HuH-7.5 (cell line): ENCODE data around the gene TMEM220.

Source experiments
- DNase-seq: peaks from one replicate; pipeline ENCODE4 v3.0.0; 2011; ENCODE audit warnings: low spot score

Gene TMEM220

DNA sequence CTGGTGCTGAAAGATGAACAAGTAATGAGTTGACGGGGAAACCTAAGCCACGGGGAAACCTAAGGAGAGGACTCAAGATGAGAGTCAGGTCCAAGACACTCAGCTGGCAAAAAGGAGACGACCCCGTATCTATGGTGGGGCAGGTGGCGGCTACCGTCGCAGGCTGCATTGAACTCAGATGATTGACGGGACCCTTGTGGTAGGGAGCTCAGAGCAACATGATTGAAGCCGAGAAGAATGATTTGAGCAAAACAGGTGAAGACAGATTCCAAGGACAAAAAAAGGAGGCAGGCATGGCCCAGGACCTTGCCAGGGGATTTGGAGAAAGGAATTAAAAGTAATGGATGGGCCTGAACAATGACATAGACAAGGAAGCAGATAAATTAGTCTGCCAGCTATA is 65.3 kb downstream of the TMEM220 start:
- no peak for DNase-seq
